GM19043 (cell line): ENCODE results near the gene EIF2S1.
"Not testable (repeated sequence)": the region's sequence is repeated elsewhere in the genome, so short reads cannot be mapped to it uniquely, and the experiment has no call there.

Experiments used
- ATAC-seq: cut with Tn5 transposase; IDR thresholded peaks from one replicate; pipeline ENCODE4 v1.9.1; 2021; ENCODE audit warnings: low read depth; ENCODE audit not compliant: unreplicated experiment

EIF2S1 gene

DNA sequence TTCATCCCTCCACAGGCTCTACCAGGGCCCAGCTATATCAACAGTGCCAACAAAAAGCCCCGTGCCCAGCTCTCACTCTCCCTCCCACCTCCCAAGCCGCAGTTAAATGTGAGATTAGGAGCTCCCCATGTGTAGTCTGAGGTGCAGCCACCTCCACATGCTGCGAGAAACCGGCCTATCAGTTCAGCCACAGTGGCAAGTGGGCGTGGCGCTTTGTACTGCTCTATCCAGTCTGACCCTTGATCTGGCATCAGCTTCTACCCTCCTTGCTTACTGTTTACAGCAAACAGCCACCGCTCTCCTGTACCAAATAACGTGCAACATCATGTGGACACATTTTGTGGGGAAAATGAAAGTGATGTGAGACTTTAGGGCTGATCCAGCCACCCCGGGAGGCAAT, 50.2 kb downstream of the EIF2S1 start:
- ATAC-seq: no peak

DNA sequence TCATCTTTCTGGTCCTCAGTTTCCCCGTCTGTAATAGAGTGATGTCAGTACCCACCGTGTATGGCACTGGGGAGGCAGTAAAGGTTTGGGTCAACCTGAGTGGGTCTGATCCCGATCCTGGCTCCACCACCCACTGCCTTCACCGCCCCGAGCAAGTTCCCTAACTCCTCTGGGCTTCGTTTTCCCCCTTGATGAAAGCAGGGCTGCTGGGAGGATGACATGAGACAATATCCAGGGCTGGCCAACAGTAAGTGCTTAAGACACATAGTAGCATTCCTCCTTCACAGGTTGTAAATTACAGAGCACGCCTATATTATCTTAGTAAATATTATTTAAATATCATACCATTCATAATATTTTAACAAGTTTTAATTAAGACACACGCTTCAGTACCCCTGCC, 51.2 kb downstream of the EIF2S1 start:
- ATAC-seq: no peak

DNA sequence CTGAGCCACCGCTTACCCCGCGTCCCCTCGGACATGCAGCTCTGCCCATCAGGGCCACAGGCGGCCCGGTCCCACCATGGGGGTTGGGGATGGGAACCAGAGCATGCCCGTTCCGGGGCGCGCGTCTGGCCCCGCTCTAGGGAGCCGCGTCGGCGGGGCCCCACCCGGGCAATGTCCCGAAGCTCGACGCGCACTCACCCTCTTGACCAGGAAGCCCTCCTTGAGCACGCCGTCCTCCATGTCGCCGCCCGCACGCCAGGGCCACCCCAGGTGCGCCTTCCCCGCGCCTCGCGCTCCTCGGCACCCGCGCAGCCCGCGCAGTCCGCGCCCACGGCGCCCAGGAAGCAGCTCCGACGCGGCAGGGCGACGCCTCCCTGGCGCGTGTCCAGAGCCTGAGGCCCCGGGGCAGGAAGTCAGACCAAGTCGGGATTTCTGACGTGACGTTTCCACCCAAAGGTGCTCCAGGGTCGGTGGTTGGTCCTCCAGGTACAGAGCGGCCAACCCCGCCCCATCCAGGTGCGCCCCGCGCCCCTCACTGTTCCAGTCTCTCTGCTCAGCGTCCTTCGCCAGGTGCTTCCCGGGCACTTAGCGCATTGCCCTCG, 51.8 kb downstream of the EIF2S1 start, which contains the start of gene PLEK2:
TSS of gene PLEK2 (minus strand) at position 346 of the 602 bp plus-strand sequence. CDS start at position 240, 106 bp downstream.
- no peak for ATAC-seq

- no peak for ATAC-seq
These were observed 54.0 kb downstream of the EIF2S1 start for GRCh38 chr14:67413806-67414769.

DNA sequence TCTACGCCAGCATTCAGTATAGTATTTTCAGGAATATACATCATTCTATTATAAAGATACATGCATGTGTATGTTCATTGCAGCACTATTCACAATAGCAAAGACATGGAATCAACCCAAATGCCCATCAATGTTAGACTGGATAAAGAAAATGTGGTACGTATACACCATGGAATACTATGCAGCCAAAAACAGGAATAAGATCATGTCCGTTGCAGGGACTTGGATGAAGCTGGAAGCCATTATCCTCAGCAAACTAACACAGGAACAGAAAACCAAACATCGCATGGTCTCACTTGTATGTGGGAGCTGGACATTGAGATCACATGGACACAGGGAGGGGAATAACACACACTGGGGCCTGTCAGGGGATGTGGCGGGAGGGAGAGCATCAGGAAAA, 55.5 kb downstream of the EIF2S1 start:
- ATAC-seq: not testable (repeated sequence)

DNA sequence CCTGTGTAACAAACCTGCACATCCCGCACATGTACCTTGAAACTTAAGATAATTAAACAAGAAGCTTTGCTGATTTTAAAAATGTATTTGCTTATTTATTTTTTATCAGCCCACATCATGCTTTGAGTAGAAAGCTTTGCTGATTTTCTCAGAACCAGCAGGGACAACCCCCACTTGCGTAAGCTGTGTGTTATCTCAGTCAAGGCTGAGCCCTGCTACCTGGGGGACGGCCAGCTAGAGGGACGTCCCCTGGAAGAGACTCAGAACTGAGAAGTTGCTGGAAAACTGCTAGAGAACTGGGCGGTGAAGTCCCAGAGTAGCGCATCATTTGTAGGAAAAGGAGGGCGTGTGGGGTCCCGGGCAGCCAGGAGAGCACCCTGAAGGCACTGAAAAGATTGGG, 56.0 kb downstream of the EIF2S1 start:
- no peak for ATAC-seq

DNA sequence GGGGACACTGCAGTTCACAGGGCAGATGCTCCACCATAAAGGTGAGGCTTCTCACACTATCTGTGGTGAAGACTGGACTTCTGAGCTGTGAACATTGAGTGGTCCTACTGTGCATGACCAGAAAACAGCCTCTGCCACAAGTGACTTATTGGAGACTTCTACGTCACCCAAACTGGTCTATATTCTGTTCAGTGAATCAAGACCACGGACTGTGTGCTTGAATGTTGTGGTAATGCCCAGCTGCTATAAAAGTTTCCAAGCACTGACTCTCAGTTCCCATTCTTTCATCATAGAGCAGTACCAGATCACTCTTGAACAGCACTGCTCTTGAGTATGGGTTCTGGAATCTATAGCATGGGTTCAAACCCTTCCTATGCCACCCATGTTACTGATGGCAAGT, 56.7 kb downstream of the EIF2S1 start:
- no peak for ATAC-seq

GRCh38 chr14:67417633-67418032, 57.5 kb downstream of the EIF2S1 start:
- ATAC-seq: no peak

DNA sequence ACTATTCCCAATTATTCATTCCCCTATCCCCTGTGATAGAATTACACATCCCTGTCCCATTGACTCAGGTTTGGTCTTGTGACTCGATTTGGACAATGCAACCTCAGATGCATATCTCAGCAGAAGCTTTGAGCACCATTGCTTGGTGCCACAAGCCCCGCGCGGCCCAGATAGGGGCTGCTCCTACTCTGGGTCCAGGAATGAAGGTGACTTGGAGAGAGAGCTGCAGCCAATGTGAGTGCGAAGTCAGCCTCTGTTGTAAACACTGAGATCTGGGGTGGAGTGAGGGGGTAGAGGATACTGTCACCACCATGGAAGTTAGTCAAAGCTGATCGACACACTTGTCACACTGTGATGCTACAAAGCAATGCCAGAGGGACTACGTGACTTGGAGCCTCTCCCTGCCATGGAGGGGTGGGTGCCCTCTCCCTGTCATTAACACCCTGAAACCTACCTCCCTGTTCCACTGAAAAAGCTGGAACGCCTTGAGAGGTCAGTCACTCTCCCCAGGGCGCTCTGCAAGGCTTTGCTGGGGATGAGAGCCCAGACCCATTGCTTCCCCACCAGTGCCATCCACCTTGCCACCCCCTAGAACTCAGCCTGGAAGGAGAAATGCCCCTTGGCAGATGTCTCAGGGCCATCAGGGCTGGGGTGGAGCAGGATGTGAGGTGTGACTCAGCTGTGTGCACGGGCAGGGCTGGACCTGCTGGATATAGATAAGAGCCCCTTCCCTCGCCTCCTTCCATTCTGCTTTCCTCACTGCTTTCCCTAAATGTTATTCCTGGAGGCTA, 58.5 kb downstream of the EIF2S1 start:
- ATAC-seq: no peak

GRCh38 chr14:67420102-67420739, 60.1 kb downstream of the EIF2S1 start:
- no peak for ATAC-seq

DNA sequence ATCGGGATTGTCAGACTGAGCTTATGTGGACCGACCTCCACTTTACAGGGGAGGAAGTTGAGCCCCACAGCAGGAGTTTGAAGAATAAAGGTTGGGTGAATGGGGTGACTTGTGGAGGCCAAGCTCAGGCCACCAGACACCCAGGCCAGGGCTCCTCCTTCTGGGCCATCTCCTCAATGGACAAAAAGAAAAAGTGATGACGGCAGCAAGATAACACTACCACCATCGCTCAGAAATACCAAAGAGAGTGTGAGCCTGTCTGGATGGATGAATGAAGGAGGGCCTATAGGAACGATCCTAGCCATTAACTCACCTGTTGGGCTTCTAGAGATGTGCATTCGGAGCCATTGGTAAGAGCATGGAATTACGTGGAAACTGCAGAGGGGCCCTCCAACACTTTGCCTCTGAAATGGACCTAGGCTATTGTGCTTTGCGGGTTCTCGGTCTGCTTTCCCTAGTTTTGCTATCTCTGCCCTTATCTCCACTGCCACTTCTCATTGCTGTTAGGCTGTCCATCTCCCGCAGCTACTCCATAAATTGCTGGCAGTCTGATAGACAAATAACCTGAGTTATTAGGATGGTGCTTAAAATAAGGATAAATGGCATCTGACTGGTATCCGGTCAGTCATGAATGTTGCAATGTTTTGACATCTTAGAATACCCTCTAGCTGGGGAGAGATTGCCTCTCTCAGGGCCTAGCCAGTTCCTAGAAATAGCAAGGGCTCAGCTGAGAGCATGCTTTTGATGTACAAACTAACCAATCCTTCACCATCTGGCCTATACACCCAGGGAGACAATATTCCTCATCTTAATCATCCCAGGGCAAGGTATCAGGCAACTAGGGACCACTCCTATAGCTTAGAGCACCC, 61.5 kb downstream of the EIF2S1 start:
- ATAC-seq: no peak

DNA sequence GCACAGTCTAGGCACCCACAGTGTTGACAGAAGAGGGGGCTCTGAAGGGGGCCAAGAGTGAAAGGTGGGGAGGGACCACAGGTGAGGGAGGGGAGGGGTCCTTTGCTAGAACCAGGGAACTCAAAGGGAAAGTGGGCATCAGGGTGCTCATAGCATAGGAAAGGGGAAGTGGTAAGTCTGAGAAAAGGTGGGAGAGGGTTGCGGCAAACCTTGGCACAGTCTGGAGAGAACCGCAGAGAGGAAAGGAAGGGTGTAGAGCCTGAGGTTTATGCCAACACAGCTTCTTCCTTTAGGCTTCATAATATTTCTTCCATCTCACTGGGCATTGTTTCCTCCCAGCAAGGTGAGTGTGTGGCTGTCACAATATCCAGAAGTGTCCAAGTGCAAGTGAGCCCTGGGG, 63.3 kb downstream of the EIF2S1 start:
- no peak for ATAC-seq

GRCh38 chr14:67424539-67424938, 64.4 kb downstream of the EIF2S1 start:
- ATAC-seq: no peak

GRCh38 chr14:67425608-67426007, 65.5 kb downstream of the EIF2S1 start:
- no peak for ATAC-seq

DNA sequence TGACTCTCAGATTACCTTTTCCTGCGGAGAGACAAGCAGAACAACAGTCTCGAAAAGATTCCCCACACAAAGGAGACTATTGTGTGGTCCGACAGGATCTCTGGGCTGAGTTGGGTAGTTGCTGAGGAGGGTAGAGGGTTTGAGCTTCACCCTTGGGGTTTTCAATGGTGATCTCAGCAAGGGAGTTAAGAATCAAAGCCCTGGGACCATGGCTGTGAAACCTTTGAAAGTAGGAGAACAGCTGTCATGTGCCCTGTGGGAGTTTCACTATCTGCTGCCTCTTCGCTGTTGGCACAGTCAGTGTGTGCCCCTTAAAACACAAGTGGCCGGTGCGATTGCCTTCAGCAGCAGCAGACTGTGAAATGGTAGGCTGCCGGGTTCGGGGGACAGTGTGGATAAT, 66.0 kb downstream of the EIF2S1 start:
- no peak for ATAC-seq

GRCh38 chr14:67426983-67427606, 67.0 kb downstream of the EIF2S1 start:
- ATAC-seq: no peak

DNA sequence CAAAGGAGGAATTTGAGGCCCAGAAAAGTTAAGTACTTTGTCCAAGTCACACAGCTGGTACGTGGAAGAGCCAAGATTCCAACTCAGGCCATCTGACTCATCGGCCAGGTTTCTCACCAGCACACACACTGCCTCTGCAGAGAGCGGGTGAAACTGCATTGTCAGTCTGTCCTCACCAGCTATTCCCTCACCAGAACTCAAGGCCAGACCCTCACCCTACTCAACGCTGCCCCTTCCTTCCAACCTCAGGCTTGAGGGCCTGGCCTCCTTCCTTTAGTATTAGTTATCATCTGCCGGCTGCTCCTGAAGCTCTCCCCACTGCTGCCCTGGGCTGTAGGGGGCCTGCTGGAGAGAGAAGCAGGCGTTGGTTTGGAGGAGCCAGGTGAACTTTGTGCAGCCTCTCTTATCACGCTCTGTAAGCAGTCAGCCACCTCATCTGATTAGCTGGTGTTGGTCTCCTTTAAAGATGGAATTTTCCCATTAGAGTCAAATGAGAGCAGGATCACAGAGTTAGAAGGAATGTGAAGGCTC, 68.4 kb downstream of the EIF2S1 start:
- ATAC-seq: no peak

GRCh38 chr14:67429510-67430205, 69.5 kb downstream of the EIF2S1 start:
- no peak for ATAC-seq
